Liver (tissue), 3 donors: ENCODE data around the gene GMNN.

Source experiments
- EGR1 ChIP-seq, 2 donors: IDR thresholded peaks; 2 replicates each; pipeline ENCODE4 v1.6.1; 2016 to 2018; ENCODE audit warnings: antibody characterized with exemption in 2 of 2, low read depth in 2 of 2
- GABPA ChIP-seq, 2 donors: IDR thresholded peaks in 1 of 2; conservative IDR thresholded peaks in 1 of 2; 2 replicates each; pipeline ENCODE4 v1.6.1; 2016; ENCODE audit warnings: antibody characterized with exemption in 2 of 2, mild to moderate bottlenecking in 1 of 2, moderate library complexity in 1 of 2
- HNF4A ChIP-seq, 2 donors: conservative IDR thresholded peaks; 2 replicates each; pipeline ENCODE4 v1.6.1; 2016; ENCODE audit warnings: antibody characterized with exemption in 2 of 2, mild to moderate bottlenecking in 2 of 2
- JUND ChIP-seq, 2 donors: IDR thresholded peaks; 2 replicates each; pipeline ENCODE4 v1.6.1; 2016; ENCODE audit warnings: antibody characterized with exemption in 2 of 2
- NR2F2 ChIP-seq: IDR thresholded peaks from 2 replicates; pipeline ENCODE4 v1.6.1; 2016; ENCODE audit warnings: antibody characterized with exemption
- SP1 ChIP-seq: IDR thresholded peaks from 2 replicates; pipeline ENCODE4 v1.6.1; 2018; ENCODE audit warnings: antibody characterized with exemption, mild to moderate bottlenecking
- TAF1 ChIP-seq: conservative IDR thresholded peaks from 2 replicates; pipeline ENCODE4 v1.6.1; 2016; ENCODE audit warnings: antibody characterized with exemption, mild to moderate bottlenecking
- YY1 ChIP-seq: IDR thresholded peaks from 2 replicates; pipeline ENCODE4 v1.6.1; 2016; ENCODE audit warnings: antibody characterized with exemption, mild to moderate bottlenecking
- TF ChIP-seq, protein P1 (sequence below): fragments of 150-350 bp; IDR thresholded peaks from 2 replicates; pipeline ENCODE4 v1.5.1; 2017; ENCODE audit warnings: improper control_type of control experiment, low read depth, low read length; ENCODE audit not compliant: missing input control
- TF ChIP-seq, protein P2 (sequence below): IDR thresholded peaks from 2 replicates; pipeline ENCODE4 v1.6.1; 2016; ENCODE audit warnings: antibody characterized with exemption
- TF ChIP-seq, protein P3 (sequence below): IDR thresholded peaks from 2 replicates; pipeline ENCODE4 v1.6.1; 2016; ENCODE audit warnings: antibody characterized with exemption
- TF ChIP-seq, protein P4 (sequence below): IDR thresholded peaks from 2 replicates; pipeline ENCODE4 v1.6.1; 2016; ENCODE audit warnings: antibody characterized with exemption
- donor health status: healthy.
- donor health status: healthy.

DNA sequence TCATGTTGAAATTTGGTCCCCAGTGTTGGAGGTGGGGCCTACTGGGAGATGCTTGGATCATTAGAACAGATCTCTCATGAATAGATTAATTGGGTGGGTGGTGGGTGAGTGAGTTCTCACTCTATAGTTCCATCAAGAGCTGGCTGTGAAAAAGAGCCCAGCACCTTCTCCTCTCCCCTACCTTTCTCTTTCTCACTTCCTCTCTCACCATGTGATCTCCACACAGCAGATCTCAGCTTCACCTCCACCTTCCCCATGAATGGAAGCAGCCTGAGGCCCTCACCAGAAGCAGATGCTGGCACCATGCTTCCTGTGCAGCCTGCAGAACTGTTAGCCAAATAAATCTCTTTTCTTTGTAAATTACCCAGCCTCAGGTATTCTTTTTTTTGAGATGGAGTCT, 12.9 kb upstream of the GMNN start:
- no peak for TF ChIP-seq JUND (IDR thresholded peaks at IDR 0.05)
- TF ChIP-seq, protein P1, sequence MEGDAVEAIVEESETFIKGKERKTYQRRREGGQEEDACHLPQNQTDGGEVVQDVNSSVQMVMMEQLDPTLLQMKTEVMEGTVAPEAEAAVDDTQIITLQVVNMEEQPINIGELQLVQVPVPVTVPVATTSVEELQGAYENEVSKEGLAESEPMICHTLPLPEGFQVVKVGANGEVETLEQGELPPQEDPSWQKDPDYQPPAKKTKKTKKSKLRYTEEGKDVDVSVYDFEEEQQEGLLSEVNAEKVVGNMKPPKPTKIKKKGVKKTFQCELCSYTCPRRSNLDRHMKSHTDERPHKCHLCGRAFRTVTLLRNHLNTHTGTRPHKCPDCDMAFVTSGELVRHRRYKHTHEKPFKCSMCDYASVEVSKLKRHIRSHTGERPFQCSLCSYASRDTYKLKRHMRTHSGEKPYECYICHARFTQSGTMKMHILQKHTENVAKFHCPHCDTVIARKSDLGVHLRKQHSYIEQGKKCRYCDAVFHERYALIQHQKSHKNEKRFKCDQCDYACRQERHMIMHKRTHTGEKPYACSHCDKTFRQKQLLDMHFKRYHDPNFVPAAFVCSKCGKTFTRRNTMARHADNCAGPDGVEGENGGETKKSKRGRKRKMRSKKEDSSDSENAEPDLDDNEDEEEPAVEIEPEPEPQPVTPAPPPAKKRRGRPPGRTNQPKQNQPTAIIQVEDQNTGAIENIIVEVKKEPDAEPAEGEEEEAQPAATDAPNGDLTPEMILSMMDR = no peak
- no peak for TF ChIP-seq NR2F2
- TF ChIP-seq, protein P2, sequence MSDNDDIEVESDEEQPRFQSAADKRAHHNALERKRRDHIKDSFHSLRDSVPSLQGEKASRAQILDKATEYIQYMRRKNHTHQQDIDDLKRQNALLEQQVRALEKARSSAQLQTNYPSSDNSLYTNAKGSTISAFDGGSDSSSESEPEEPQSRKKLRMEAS = no peak
- TF ChIP-seq, protein P3, sequence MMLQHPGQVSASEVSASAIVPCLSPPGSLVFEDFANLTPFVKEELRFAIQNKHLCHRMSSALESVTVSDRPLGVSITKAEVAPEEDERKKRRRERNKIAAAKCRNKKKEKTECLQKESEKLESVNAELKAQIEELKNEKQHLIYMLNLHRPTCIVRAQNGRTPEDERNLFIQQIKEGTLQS = no peak
- TF ChIP-seq, protein P4, sequence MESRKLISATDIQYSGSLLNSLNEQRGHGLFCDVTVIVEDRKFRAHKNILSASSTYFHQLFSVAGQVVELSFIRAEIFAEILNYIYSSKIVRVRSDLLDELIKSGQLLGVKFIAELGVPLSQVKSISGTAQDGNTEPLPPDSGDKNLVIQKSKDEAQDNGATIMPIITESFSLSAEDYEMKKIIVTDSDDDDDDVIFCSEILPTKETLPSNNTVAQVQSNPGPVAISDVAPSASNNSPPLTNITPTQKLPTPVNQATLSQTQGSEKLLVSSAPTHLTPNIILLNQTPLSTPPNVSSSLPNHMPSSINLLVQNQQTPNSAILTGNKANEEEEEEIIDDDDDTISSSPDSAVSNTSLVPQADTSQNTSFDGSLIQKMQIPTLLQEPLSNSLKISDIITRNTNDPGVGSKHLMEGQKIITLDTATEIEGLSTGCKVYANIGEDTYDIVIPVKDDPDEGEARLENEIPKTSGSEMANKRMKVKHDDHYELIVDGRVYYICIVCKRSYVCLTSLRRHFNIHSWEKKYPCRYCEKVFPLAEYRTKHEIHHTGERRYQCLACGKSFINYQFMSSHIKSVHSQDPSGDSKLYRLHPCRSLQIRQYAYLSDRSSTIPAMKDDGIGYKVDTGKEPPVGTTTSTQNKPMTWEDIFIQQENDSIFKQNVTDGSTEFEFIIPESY = no peak
- no peak for TF ChIP-seq GABPA (IDR thresholded peaks at IDR 0.05 in 1 of 2, conservative IDR thresholded peaks at IDR 0.05 in 1 of 2)
- no peak for TF ChIP-seq YY1
- no peak for TF ChIP-seq SP1
- TF ChIP-seq EGR1 (IDR thresholded peaks at IDR 0.05; ENCODE audit: low read depth in 2 of 2) = no peak
- no peak for TF ChIP-seq TAF1
- TF ChIP-seq HNF4A (conservative IDR thresholded peaks at IDR 0.05) = no peak
